Heart left ventricle (tissue), 13 donors: ENCODE measurements around the gene AP1M2.

Source experiments
- POLR2A ChIP-seq, 2 donors: fragments of 450-650 bp; IDR thresholded peaks; one replicate each; pipeline ENCODE4 v1.6.1; 2017; ENCODE audit warnings: antibody characterized with exemption in 2 of 2, mild to moderate bottlenecking in 2 of 2, moderate library complexity in 2 of 2
- TF ChIP-seq, protein P1 (sequence below), 12 donors: fragments of 200-600 bp; sonication (generic) in 4 of 12; IDR thresholded peaks; one replicate each; pipeline versions ENCODE4 v1.5.0 to v1.8.0; 2018 to 2022; ENCODE audit warnings: antibody characterized with exemption in 12 of 12, mild to moderate bottlenecking in 5 of 12
- donor health status: ischemic (EF 13 %, LVEDD 7.1; RV severe dilation, severe dysfunction).
- donor health status: DM: no; HTN: yes; CAD: no.
- donor health status: DM: no; HTN: no; CAD: no.
- donor health status: ischemic (EF 25% LVEDD 6.9; RV normal size, moderate dysfunction).
- donor health status: ischemic (EF 25% LVEDD 5.7; RV mildly dilated, moderate dysfunction).
- donor health status: ischemic (EF 35%, LVEDD 5.7; RV mildly dilated, moderate dysfunction).
- donor health status: nonischemic (EF 11% LVEDD 7.7; RV severe dilation, severe dysfunction).
- donor health status: DM: yes; HTN: yes; CAD: no.
- donor health status: PGD.
- donor health status: ischemic (EF 29% LVEDD 5.4; RV normal size, mild dysfunction).
- donor health status: nonischemic (EF 23%, LVEDD 6.1; RV moderate dilation, normal function).

DNA sequence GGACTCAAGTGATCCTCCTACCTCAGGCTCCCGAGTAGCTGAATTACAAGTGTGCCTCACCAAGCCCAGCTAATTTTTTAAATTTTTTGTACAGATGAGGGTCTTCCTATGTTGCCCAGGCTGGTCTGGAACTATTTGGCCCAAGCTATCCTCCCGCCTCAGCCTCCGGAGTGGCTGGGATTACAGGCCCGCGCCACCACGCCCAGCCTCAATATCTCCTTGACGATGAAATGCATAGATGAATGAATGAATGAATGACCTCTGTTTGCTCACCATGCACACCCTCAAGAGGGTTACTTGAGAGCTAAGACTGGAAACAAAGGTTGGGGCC lies 14.9 kb upstream of the AP1M2 start:
- TF ChIP-seq, protein P1, sequence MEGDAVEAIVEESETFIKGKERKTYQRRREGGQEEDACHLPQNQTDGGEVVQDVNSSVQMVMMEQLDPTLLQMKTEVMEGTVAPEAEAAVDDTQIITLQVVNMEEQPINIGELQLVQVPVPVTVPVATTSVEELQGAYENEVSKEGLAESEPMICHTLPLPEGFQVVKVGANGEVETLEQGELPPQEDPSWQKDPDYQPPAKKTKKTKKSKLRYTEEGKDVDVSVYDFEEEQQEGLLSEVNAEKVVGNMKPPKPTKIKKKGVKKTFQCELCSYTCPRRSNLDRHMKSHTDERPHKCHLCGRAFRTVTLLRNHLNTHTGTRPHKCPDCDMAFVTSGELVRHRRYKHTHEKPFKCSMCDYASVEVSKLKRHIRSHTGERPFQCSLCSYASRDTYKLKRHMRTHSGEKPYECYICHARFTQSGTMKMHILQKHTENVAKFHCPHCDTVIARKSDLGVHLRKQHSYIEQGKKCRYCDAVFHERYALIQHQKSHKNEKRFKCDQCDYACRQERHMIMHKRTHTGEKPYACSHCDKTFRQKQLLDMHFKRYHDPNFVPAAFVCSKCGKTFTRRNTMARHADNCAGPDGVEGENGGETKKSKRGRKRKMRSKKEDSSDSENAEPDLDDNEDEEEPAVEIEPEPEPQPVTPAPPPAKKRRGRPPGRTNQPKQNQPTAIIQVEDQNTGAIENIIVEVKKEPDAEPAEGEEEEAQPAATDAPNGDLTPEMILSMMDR (IDR thresholded peaks at IDR 0.05): no peak
- TF ChIP-seq POLR2A (IDR thresholded peaks at IDR 0.05): no peak
